ENCODE data around the gene DAZ1.
"Not testable (repeated sequence)": the region's sequence is repeated elsewhere in the genome, so short reads cannot be mapped to it uniquely, and the experiment has no call there.

The DAZ1 gene

DNA sequence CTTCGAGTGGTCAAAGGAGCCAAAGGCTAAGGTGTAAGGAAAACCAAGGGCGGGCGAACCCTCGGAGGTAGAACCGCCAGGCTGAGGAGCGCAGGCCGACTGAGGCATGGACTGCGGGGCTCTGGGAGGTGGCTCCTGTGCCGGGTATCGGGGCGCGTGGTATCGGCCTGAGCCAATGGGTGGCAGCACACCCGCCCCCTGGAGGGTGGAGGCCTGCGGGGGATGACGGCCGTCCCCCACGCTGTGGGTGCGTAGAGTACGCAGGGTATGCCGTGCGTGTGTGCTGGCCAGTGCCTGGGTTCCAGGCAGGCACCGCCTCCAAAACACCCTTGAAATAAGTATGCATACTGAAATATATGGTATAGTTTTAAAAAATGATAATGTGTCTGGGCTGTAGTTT, at the start of gene DAZ1:
TSS of gene DAZ1 (minus strand) at position 101 of the 400 bp plus-strand sequence. CDS start 208 bp downstream, outside the sequence.
- DNase-seq (ENCODE audit: low read depth): not testable (repeated sequence)

- DNase-seq (ENCODE audit: low read depth): not testable (repeated sequence)
Measured at GRCh38 chrY:23219233-23219632, 20.4 kb upstream of the DAZ1 start, which contains the start of gene DAZ2. Gene DAZ2 (plus strand): TSS chrY:23219533. CDS start chrY:23219741, 208 bp downstream.

GRCh38 chrY:23210681-23211080, 11.9 kb upstream of the DAZ1 start:
- DNase-seq (ENCODE audit: low read depth): not testable (repeated sequence)

GRCh38 chrY:23209802-23210495, 11.1 kb upstream of the DAZ1 start:
- not testable (repeated sequence) for DNase-seq (ENCODE audit: low read depth)

DNA sequence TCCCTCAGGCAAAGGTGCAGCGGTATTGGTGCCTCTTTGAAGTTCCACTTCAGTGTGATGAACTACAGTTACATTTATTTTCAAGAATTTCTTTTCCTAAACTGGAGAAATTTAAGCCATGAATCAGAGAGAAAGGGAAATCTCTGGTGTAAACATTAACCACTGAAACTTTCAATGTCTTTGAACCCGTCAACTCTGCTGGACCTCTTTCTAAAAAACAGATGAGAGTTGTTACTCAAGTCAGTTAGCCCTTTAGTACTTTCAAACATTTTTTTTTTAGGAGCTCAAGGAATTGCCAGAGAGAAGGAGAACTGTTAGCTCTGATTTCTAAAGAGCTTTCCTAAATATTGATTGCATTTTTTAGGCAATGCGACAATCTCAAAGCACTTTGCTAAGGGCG, 8.6 kb upstream of the DAZ1 start:
- DNase-seq (ENCODE audit: low read depth): not testable (repeated sequence)

All from stimulated activated CD8-positive, alpha-beta memory T cell treated with anti-CD3 and anti-CD28 coated beads, Interleukin-15, amount 100 ng/mL, for 24 hours (primary cell).